Heart left ventricle (tissue), 16 donors: Measurements from ENCODE around the gene LRP1B. TPM values are rescaled to one million over a fixed set of nuclear protein-coding genes. Genes with fewer than 3 reads are reported as not detected.

Source experiments
- ATAC-seq, 4 donors: fragments of 200-7000 bp; cut with Tn5 transposase; one replicate each; pipeline ENCODE4 v1.9.1; 2020 to 2022; ENCODE audit warnings: moderate library complexity in 4 of 4, mild to moderate bottlenecking in 3 of 4, moderate number of reproducible peaks in 1 of 4
- DNase-seq, 5 donors: peaks; one replicate each; pipeline ENCODE4 v3.0.0-alpha.2; 2020
- H3K27ac ChIP-seq, 12 donors: fragments of 200-600 bp; sonication (generic) in 4 of 12; one replicate each; pipeline versions ENCODE4 v1.5.0 to v1.8.0; 2016 to 2022; ENCODE audit warnings: mild to moderate bottlenecking in 2 of 12
- H3K27me3 ChIP-seq, 9 donors: fragments of 200-600 bp; sonication (generic) in 2 of 9; one replicate each; pipeline versions ENCODE4 v1.5.1 to v1.8.0; 2016 to 2022; ENCODE audit warnings: mild to moderate bottlenecking in 3 of 9
- H3K36me3 ChIP-seq, 9 donors: fragments of 200-600 bp; sonication (generic) in 2 of 9; one replicate each; pipeline versions ENCODE4 v1.5.0 to v1.8.0; 2018 to 2022; ENCODE audit warnings: mild to moderate bottlenecking in 2 of 9
- H3K4me1 ChIP-seq, 12 donors: fragments of 200-600 bp; sonication (generic) in 4 of 12; one replicate each; pipeline versions ENCODE4 v1.5.0 to v1.8.0; 2016 to 2022; ENCODE audit warnings: mild to moderate bottlenecking in 3 of 12
- H3K4me3 ChIP-seq, 12 donors: fragments of 200-600 bp; sonication (generic) in 4 of 12; one replicate each; pipeline versions ENCODE4 v1.5.0 to v1.8.0; 2017 to 2022; ENCODE audit warnings: mild to moderate bottlenecking in 9 of 12, moderate library complexity in 4 of 12
- H3K9me3 ChIP-seq, 12 donors: fragments of 200-600 bp; sonication (generic) in 4 of 12; one replicate each; pipeline versions ENCODE4 v1.5.0 to v1.8.0; 2016 to 2022; ENCODE audit warnings: mild to moderate bottlenecking in 1 of 12
- POLR2A ChIP-seq, 2 donors: fragments of 450-650 bp; IDR thresholded peaks; one replicate each; pipeline ENCODE4 v1.6.1; 2017; ENCODE audit warnings: antibody characterized with exemption in 2 of 2, mild to moderate bottlenecking in 2 of 2, moderate library complexity in 2 of 2
- WGBS, 4 donors: extraction: QIAGEN DNeasy Blood & Tissue Kit in 2 of 4; methylation state at CpG; one replicate each; pipeline versions ENCODE4 v1.1.5 to v1.1.7; 2013 to 2018; 5-methylcytosine and 5-hydroxymethylcytosine counted together
- intact Hi-C, 10 donors: fragments of 100-400 bp; cut with DNase I; formaldehyde crosslinking; loops; one replicate each; pipeline versions ENCODE4 v1.11.1 to v1.14.2; 2022
- polyA plus RNA-seq, 2 donors: library from polyadenylated mRNA; stranded (reverse); fragments of 200-250 nt; gene quantifications; one replicate each; pipeline ENCODE4 v1.2.3, GENCODE V29; 2013
- total RNA-seq, 9 donors: library from RNA; depleted of rRNA in 2 of 9; stranded (reverse); fragments of >200 nt in 2 of 9; fragmentation: NEBNext Ultra II Directional in 3 of 9; extraction: Animal tissue kit (Norgen Biotek cat#: 25700) in 3 of 9; gene quantifications; one replicate each; pipeline versions ENCODE4 v1.1.0 to v1.2.4, GENCODE V29; 2016 to 2023
- TF ChIP-seq, protein P1 (sequence below), 12 donors: fragments of 200-600 bp; sonication (generic) in 4 of 12; IDR thresholded peaks; one replicate each; pipeline versions ENCODE4 v1.5.0 to v1.8.0; 2018 to 2022; ENCODE audit warnings: antibody characterized with exemption in 12 of 12, mild to moderate bottlenecking in 5 of 12
- donor health status: ischemic (EF 13 %, LVEDD 7.1; RV severe dilation, severe dysfunction).
- donor health status: healthy with polysubstance abuse.
- donor health status: DM: no; HTN: yes; CAD: no.
- donor health status: DM: no; HTN: no; CAD: no.
- donor health status: ischemic (EF 25% LVEDD 6.9; RV normal size, moderate dysfunction).
- donor health status: ischemic (EF 25% LVEDD 5.7; RV mildly dilated, moderate dysfunction).
- donor health status: healthy.
- donor health status: DM: yes; HTN: yes; CAD: no.
- donor health status: ischemic (EF 35%, LVEDD 5.7; RV mildly dilated, moderate dysfunction).
- donor health status: nonischemic (EF 11% LVEDD 7.7; RV severe dilation, severe dysfunction).
- donor health status: DM: yes; HTN: yes; CAD: no.
- donor health status: PGD.
- donor health status: ischemic (EF 29% LVEDD 5.4; RV normal size, mild dysfunction).
- donor health status: nonischemic (EF 23%, LVEDD 6.1; RV moderate dilation, normal function).

The LRP1B gene
- total and polyA plus RNA-seq, 11 donors: 0.01 to 0.19 (median 0.11) TPM; not detected in 2

DNA sequence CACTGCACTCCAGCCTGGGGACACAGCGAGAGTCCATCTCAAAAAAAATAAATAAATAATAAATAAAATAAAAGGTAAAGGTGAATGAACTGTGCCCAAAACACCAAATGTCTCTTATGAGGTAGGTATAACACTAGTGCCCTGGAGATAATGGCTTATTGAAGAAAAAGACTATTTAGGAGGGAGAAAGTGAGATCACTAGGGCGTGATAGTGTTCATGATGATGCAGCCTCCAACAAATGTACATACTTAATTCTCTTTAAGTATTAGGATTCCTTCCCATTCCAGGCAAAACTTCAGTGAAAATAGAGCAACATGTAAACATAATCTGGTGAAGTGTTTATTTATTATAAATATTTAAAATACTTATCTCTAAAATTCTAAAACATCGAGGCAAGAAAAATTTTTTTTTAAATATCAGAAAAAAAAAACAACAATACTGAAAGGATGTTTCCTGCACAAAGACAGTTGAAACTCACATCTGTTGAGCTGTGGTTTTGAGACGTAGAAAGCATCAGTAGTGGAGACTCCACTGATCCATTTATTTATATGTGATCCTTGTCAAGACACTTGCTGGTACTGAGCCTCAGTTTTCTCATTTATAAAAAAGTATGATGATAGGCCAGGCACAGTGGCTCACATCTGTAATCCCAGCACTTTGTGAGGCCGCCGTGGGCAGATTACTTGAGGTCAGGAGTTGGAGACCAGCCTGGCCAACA, 183.3 kb downstream of the LRP1B start:
- H3K36me3 ChIP-seq: no peaks in the 10 kb centered on the region
- WGBS, 4 donors: 83 to 89% (median 85%) methylated on average over 6 of the region's 6 CpGs
- no peaks in the 10 kb centered on the region for H3K4me1 ChIP-seq
- no peaks in the 10 kb centered on the region for H3K9me3 ChIP-seq
- no peaks in the 10 kb centered on the region for H3K27me3 ChIP-seq
- DNase-seq (no peak), ATAC-seq (no peak)
- no peak overlapping the region for H3K27ac ChIP-seq
- no peak for TF ChIP-seq POLR2A (IDR thresholded peaks at IDR 0.05)
- TF ChIP-seq, protein P1, sequence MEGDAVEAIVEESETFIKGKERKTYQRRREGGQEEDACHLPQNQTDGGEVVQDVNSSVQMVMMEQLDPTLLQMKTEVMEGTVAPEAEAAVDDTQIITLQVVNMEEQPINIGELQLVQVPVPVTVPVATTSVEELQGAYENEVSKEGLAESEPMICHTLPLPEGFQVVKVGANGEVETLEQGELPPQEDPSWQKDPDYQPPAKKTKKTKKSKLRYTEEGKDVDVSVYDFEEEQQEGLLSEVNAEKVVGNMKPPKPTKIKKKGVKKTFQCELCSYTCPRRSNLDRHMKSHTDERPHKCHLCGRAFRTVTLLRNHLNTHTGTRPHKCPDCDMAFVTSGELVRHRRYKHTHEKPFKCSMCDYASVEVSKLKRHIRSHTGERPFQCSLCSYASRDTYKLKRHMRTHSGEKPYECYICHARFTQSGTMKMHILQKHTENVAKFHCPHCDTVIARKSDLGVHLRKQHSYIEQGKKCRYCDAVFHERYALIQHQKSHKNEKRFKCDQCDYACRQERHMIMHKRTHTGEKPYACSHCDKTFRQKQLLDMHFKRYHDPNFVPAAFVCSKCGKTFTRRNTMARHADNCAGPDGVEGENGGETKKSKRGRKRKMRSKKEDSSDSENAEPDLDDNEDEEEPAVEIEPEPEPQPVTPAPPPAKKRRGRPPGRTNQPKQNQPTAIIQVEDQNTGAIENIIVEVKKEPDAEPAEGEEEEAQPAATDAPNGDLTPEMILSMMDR (IDR thresholded peaks at IDR 0.05): no peak
- intact Hi-C loops: no loop called here
- no peak overlapping the region for H3K4me3 ChIP-seq

DNA sequence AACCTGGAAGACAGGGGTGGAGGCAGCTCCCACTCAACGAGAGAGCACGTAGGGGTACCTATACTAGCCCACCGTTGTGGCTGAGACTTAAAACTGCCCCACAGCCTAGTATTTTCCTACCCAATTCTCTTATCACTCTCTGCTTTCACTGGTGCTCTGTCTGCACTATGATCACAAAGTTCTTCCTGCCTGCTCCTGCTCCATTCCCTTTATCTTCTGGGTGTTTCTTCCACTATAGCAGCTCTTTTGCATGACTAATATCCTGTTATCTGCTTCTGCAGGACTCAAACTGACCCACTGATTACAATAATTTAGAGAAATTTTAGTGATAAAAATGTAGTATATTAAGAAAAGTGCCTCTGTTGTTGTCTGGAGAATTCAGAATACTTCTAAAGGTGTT, 184.8 kb downstream of the LRP1B start:
- H3K9me3 ChIP-seq: no peaks in the 10 kb centered on the region
- ATAC-seq: no peak
- TF ChIP-seq POLR2A (IDR thresholded peaks at IDR 0.05): no peak
- TF ChIP-seq, protein P1 (IDR thresholded peaks at IDR 0.05): no peak
- H3K27ac ChIP-seq: no peak overlapping the region
- no peaks in the 10 kb centered on the region for H3K4me1 ChIP-seq
- no peaks in the 10 kb centered on the region for H3K27me3 ChIP-seq
- no peaks in the 10 kb centered on the region for H3K36me3 ChIP-seq
- no peak overlapping the region for H3K4me3 ChIP-seq
- intact Hi-C loops: no loop called here
- DNase-seq: no peak
- WGBS, 4 donors: 33 to 64% (median 51%) methylated on average over 3 of the region's 3 CpGs

DNA sequence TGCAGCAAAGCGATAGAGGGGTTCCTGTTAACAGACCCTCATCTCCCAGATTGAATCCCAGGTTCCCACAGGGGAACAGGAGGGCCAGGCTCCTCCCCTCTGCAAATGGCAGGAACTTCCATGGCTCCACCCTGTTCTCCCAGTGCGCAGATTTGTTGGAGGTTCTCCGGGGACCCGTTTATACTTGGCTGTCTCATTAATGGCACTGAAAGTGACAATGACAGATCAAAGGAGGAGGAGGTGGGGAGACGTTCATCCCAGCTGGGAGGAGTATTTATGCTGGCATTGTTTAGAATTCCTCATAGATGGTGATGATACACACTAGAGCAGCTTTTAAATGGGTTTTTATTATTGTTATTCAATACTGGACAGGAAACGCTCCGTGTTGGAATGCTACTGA, 186.9 kb downstream of the LRP1B start:
- Histone ChIP-seq H3K27ac (no peak overlapping the region), H3K4me3 (no peak overlapping the region), H3K9me3 (no peaks in the 10 kb centered on the region), H3K27me3 (no peaks in the 10 kb centered on the region), H3K4me1 (no peaks in the 10 kb centered on the region), H3K36me3 (no peaks in the 10 kb centered on the region)
- intact Hi-C loops: no loop called here
- 64 to 74% (median 70%) methylated on average over 7 of the region's 7 CpGs for WGBS, 4 donors
- DNase-seq (no peak), ATAC-seq (no peak)
- TF ChIP-seq POLR2A (IDR thresholded peaks at IDR 0.05): no peak
- TF ChIP-seq, protein P1 (IDR thresholded peaks at IDR 0.05): no peak

DNA sequence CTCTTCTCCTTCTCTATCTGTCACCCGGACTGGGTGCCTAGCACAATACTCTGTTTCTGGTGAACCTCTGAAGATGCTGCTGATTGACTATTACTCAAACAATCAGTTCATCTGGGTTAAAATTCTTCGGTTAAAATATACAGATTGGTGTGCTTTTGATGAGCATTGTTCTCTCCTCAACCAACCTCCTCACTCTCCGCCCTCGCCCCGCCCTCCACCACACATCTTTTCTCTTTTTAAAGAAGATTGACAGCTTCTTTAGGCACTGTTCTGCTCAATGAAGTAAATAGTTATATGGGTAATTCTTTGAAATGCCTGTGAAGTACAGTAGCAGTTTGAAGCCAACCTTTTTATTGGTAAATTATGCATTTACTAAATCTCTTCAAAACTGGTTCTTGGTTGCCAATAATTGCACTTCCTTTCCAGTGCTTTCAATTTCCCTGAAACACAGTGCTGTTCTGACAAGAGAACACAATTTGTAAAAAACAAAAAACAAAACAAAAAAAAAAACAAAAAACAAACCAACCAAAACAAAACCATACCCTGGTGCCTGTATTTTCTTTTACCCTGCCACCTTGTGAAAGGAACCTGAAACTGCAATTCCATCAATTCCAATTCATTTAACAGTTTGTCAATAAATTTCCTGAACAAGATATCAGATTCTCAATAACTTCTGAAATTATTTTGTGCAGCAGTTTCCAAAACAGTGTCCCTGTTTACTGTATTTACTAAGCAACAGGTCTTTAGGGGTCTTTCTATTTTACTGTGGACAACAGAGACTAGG, 188.6 kb downstream of the LRP1B start:
- ATAC-seq: no peak
- 68 to 81% (median 76%) methylated on average over 5 of the region's 5 CpGs for WGBS, 4 donors
- Histone ChIP-seq H3K4me3 (no peak overlapping the region), H3K4me1 (no peaks in the 10 kb centered on the region), H3K27ac (no peak overlapping the region), H3K9me3 (peaks cover 0 to 11% (median 2%) of the 10 kb centered on the region in 12 donors), H3K36me3 (no peaks in the 10 kb centered on the region), H3K27me3 (no peaks in the 10 kb centered on the region)
- TF ChIP-seq POLR2A (IDR thresholded peaks at IDR 0.05): no peak
- TF ChIP-seq, protein P1 (IDR thresholded peaks at IDR 0.05): no peak
- DNase-seq: no peak
- intact Hi-C loops: no loop called here
